ENCODE data around the gene GNPTG.

Gene GNPTG

DNA sequence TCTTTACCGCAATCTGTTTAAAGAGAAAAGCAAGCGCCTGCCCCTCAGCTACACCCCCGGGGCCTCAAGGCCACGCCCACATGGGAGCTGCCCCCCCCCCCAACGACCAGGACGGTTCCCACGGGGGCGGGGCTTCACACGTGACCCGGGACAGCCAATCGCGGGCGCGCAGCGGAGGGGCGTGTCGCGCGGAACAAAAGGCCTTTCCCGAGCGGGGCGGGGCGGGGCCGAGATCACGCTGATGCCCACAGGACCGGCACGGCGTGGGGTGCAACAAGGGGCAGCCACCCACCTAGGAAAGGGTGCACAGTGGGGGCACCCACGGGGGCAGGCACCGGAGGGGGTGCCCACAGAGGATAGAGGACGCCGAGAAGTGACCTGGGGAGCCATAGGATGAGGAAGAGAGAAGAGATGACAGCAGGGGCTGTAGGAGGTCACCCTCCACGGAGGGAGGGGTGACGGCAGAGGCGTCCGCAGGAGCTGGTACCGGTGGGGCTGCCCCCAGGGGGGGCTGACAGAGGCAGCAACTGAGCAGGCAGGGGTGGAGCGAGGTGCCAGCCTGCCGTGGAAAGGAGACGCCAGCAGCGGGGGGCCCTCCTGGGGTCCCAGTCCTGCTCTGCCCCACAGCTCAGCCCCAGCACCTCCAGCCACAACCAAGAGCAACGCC, 56.6 kb downstream of the GNPTG start:
- Histone ChIP-seq H3K36me3 (ENCODE audit: control insufficient read depth, insufficient read depth, low read length) (no peaks in the 10 kb centered on the region), H3K4me2 (ENCODE audit: low read length) (peak overlapping the region; percentile 69), H3K79me2 (peaks cover 18% of the 10 kb centered on the region), H3K9ac (no peak overlapping the region), H2AFZ (no peak overlapping the region), H3K27ac (no peak overlapping the region), H3K9me3 (ENCODE audit: control insufficient read depth, low read length) (no peaks in the 10 kb centered on the region), H3K4me3 (ENCODE audit: low read depth, low read length) (no peak overlapping the region), H3K27me3 (ENCODE audit: control insufficient read depth, insufficient read depth, low read length) (no peaks in the 10 kb centered on the region), H3K4me1 (no peaks in the 10 kb centered on the region)
- TF ChIP-seq, protein P1, sequence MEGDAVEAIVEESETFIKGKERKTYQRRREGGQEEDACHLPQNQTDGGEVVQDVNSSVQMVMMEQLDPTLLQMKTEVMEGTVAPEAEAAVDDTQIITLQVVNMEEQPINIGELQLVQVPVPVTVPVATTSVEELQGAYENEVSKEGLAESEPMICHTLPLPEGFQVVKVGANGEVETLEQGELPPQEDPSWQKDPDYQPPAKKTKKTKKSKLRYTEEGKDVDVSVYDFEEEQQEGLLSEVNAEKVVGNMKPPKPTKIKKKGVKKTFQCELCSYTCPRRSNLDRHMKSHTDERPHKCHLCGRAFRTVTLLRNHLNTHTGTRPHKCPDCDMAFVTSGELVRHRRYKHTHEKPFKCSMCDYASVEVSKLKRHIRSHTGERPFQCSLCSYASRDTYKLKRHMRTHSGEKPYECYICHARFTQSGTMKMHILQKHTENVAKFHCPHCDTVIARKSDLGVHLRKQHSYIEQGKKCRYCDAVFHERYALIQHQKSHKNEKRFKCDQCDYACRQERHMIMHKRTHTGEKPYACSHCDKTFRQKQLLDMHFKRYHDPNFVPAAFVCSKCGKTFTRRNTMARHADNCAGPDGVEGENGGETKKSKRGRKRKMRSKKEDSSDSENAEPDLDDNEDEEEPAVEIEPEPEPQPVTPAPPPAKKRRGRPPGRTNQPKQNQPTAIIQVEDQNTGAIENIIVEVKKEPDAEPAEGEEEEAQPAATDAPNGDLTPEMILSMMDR (IDR thresholded peaks at IDR 0.05) = no peak

- no peaks in the 10 kb centered on the region for H3K9me3 ChIP-seq (ENCODE audit: control insufficient read depth, low read length)
- no peak overlapping the region for H2AFZ ChIP-seq
- no peaks in the 10 kb centered on the region for H3K27me3 ChIP-seq (ENCODE audit: control insufficient read depth, insufficient read depth, low read length)
- TF ChIP-seq, protein P1 (IDR thresholded peaks at IDR 0.05) = no peak
- no peak overlapping the region for H3K9ac ChIP-seq
- no peak overlapping the region for H3K4me3 ChIP-seq (ENCODE audit: low read depth, low read length)
- H3K4me2 ChIP-seq (ENCODE audit: low read length) = no peak overlapping the region
- peaks cover 8% of the 10 kb centered on the region for H3K79me2 ChIP-seq
- no peak overlapping the region for H3K27ac ChIP-seq
- H3K4me1 ChIP-seq = no peaks in the 10 kb centered on the region
- H3K36me3 ChIP-seq (ENCODE audit: control insufficient read depth, insufficient read depth, low read length) = no peaks in the 10 kb centered on the region
These were observed 61.1 kb downstream of the GNPTG start for GRCh38 chr16:1412847-1413246.

Measured in parathyroid adenoma (tissue), 2 donors.